Endodermal cell (in vitro differentiated cells): Measurements from ENCODE around the gene CAPN2. TPM values are rescaled to one million over a fixed set of nuclear protein-coding genes. Genes with fewer than 3 reads are reported as not detected.

Experiments used
- DNase-seq: peaks from one replicate; pipeline ENCODE4 v3.0.0-alpha.2; 2017
- H3K27ac ChIP-seq: 2 replicates; pipeline ENCODE4 v1.5.1; 2013; ENCODE audit warnings: mild to moderate bottlenecking, low read depth, low read length, moderate library complexity
- H3K27me3 ChIP-seq: 2 replicates; pipeline ENCODE4 v1.6.1; 2013; ENCODE audit warnings: mild to moderate bottlenecking, low read length, moderate library complexity; ENCODE audit not compliant: insufficient read depth, control insufficient read depth, poor library complexity, severe bottlenecking
- H3K36me3 ChIP-seq: 2 replicates; pipeline ENCODE4 v1.7.0; 2013; ENCODE audit warnings: mild to moderate bottlenecking, low read length, moderate library complexity; ENCODE audit not compliant: control insufficient read depth, insufficient read depth
- H3K4me1 ChIP-seq: one replicate; pipeline ENCODE4 v1.7.0; 2013; ENCODE audit warnings: low read length; ENCODE audit not compliant: control insufficient read depth, insufficient read depth
- H3K4me3 ChIP-seq: 2 replicates; pipeline ENCODE4 v1.5.1; 2013; ENCODE audit warnings: mild to moderate bottlenecking, low read length, moderate library complexity
- H3K9ac ChIP-seq: 2 replicates; pipeline ENCODE4 v1.6.1; 2013; ENCODE audit warnings: mild to moderate bottlenecking, low read length, moderate library complexity; ENCODE audit not compliant: poor library complexity, severe bottlenecking; ENCODE audit errors: extremely low read depth
- H3K9me3 ChIP-seq: 2 replicates; pipeline ENCODE4 v1.6.1; 2013; ENCODE audit warnings: mild to moderate bottlenecking, low read length, moderate library complexity; ENCODE audit not compliant: control insufficient read depth
- H3K27ac Mint-ChIP-seq: 2 replicates; pipeline ENCODE4 v1.8.0; 2020; ENCODE audit warnings: mixed read lengths
- H3K27me3 Mint-ChIP-seq: 2 replicates; pipeline ENCODE4 v1.8.0; 2021; ENCODE audit warnings: mild to moderate bottlenecking, mixed read lengths; ENCODE audit not compliant: insufficient read depth
- H3K36me3 Mint-ChIP-seq: 2 replicates; pipeline ENCODE4 v1.8.0; 2020; ENCODE audit warnings: low read depth, mixed read lengths
- H3K4me1 Mint-ChIP-seq: 2 replicates; pipeline ENCODE4 v1.8.0; 2020; ENCODE audit warnings: mixed read lengths
- H3K4me3 Mint-ChIP-seq: 2 replicates; pipeline ENCODE4 v1.8.0; 2020; ENCODE audit warnings: mild to moderate bottlenecking, moderate library complexity, mixed read lengths
- H3K9me3 Mint-ChIP-seq: 2 replicates; pipeline ENCODE4 v1.8.0; 2020; ENCODE audit warnings: mild to moderate bottlenecking, mixed read lengths
- CTCF ChIP-seq: fragments of 200-600 bp; sonication (generic); conservative IDR thresholded peaks from 2 replicates; pipeline ENCODE4 v1.5.0; 2021; ENCODE audit warnings: antibody characterized with exemption, mild to moderate bottlenecking
- WGBS, 2 experiments: methylation state at CpG; one replicate each; pipeline versions ENCODE4 v1.1.5 to v1.1.7; 2013; ENCODE audit warnings: missing lambda C conversion rate in 2 of 2, mixed read lengths in 1 of 2; ENCODE audit not compliant: insufficient coverage in 1 of 2, insufficient read length in 1 of 2; 5-methylcytosine and 5-hydroxymethylcytosine counted together
- total RNA-seq, 2 donors: library from RNA; stranded (reverse); fragmentation: NEBNext Ultra II Directional in 1 of 2; extraction: Animal tissue kit (Norgen Biotek cat#: 25700) in 1 of 2; gene quantifications; 2 replicates in 1 of 2; 3 replicates in 1 of 2; pipeline ENCODE4 v1.2.1, GENCODE V29; 2021

The CAPN2 gene
- total RNA-seq, 2 donors from 2014 or later, result 49.2 to 49.7 TPM

GRCh38 chr1:223695941-223696340 is 16.4 kb upstream of the CAPN2 start:
- no peak overlapping the region for H3K27ac Mint-ChIP-seq
- no peaks in the 10 kb centered on the region for H3K36me3 Mint-ChIP-seq
- TF ChIP-seq CTCF, result no peak
- Histone ChIP-seq H3K9ac (no peak overlapping the region), H3K27me3 (no peaks in the 10 kb centered on the region), H3K27ac (no peak overlapping the region), H3K36me3 (no peaks in the 10 kb centered on the region), H3K4me1 (no peaks in the 10 kb centered on the region), H3K4me3 (no peak overlapping the region), H3K9me3 (no peaks in the 10 kb centered on the region)
- H3K27me3 Mint-ChIP-seq, result peaks cover 8% of the 10 kb centered on the region
- no peak for DNase-seq
- H3K4me1 Mint-ChIP-seq, result peaks cover 4% of the 10 kb centered on the region
- no peaks in the 10 kb centered on the region for H3K9me3 Mint-ChIP-seq
- WGBS, 2 experiments, result 85 to 92% methylated on average over 5 of the region's 5 CpGs
- no peak overlapping the region for H3K4me3 Mint-ChIP-seq

- H3K27ac ChIP-seq, result no peak overlapping the region
- WGBS, 2 experiments, result 72 to 85% methylated on average over 3 to 5 of the region's 5 CpGs
- H3K27ac Mint-ChIP-seq, result no peak overlapping the region
Observed at GRCh38 chr1:223700388-223700918, 11.9 kb upstream of the CAPN2 start.

GRCh38 chr1:223700942-223701637 is 11.2 kb upstream of the CAPN2 start:
- Mint-ChIP-seq H3K27me3 (peaks cover 19% of the 10 kb centered on the region), H3K4me3 (no peak overlapping the region), H3K4me1 (peaks cover 14% of the 10 kb centered on the region), H3K27ac (no peak overlapping the region), H3K9me3 (no peaks in the 10 kb centered on the region), H3K36me3 (no peaks in the 10 kb centered on the region)
- Histone ChIP-seq H3K9ac (no peak overlapping the region), H3K27ac (peak overlapping the region; percentile 50), H3K4me3 (no peak overlapping the region), H3K4me1 (no peaks in the 10 kb centered on the region), H3K9me3 (no peaks in the 10 kb centered on the region), H3K36me3 (no peaks in the 10 kb centered on the region), H3K27me3 (no peaks in the 10 kb centered on the region)
- WGBS, 2 experiments, result 63 to 79% methylated on average over 7 to 8 of the region's 8 CpGs
- DNase-seq, result peak; percentile 73
- TF ChIP-seq CTCF, result no peak

More at GRCh38 chr1:223700388-223700918, 11.9 kb upstream of the CAPN2 start:
- Histone ChIP-seq H3K9me3 (no peaks in the 10 kb centered on the region), H3K4me1 (no peaks in the 10 kb centered on the region), H3K4me3 (no peak overlapping the region), H3K9ac (no peak overlapping the region), H3K36me3 (no peaks in the 10 kb centered on the region), H3K27me3 (no peaks in the 10 kb centered on the region)
- no peak for TF ChIP-seq CTCF
- Mint-ChIP-seq H3K36me3 (no peaks in the 10 kb centered on the region), H3K9me3 (no peaks in the 10 kb centered on the region), H3K4me1 (peaks cover 12% of the 10 kb centered on the region), H3K27me3 (peaks cover 19% of the 10 kb centered on the region), H3K4me3 (no peak overlapping the region)
- DNase-seq, result peak; percentile 40
